Measurements from ENCODE around the gene PPP1R12B. TPM values are rescaled to one million over a fixed set of nuclear protein-coding genes. Genes with fewer than 3 reads are reported as not detected.
"Not testable (repeated sequence)": the region's sequence is repeated elsewhere in the genome, so short reads cannot be mapped to it uniquely, and the experiment has no call there.

The PPP1R12B gene
- total RNA-seq, 2 donors from 2014 or later, result 21.6 to 26.0 TPM

DNA sequence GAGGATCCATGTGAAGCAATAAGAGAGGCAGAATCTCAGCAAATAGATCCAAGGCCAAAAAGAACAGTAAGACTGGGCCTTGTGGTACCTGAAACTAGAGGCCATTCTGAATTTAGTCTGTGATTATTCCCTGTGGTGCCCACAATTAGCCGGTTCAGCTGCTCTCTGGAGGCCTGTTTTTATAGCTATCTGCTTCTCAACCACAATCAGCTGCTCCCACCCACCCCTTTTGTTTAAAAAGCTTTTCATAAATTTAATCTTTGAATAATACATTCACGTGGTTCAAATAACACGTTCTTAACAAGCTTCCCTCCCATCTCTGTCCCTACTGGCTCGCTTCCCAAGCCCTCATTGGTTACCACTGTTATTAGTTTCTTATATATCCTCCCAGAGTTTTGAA is 24.8 kb upstream of the PPP1R12B start:
- Mint-ChIP-seq H3K4me3 (no peak overlapping the region), H3K36me3 (ENCODE audit: low read depth) (no peaks in the 10 kb centered on the region), H3K4me1 (no peaks in the 10 kb centered on the region), H3K27ac (no peak overlapping the region), H3K27me3 (no peaks in the 10 kb centered on the region), H3K9me3 (no peaks in the 10 kb centered on the region)
- no peak for ATAC-seq (replicated peaks)

DNA sequence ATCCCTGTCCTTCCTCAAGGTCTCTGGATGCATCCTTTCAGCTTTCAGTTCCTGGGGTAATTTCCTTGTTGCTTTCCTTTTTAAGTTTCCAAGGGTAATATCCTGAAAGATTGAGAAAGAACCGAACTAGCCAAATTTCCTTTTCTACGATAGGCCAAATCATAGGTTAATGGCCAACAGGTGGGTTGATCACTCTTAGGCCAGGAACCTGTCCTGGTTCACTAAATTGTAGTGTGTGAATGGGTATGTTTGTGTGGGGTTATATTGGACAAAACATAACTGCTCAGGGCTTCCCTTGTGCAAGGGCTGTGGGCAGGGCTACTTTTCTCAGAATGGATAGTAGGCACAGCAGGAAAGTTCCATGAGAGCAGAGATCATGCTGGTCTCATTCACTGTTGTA is 23.9 kb upstream of the PPP1R12B start:
- H3K4me3 Mint-ChIP-seq, result no peak overlapping the region
- no peaks in the 10 kb centered on the region for H3K9me3 Mint-ChIP-seq
- H3K27ac Mint-ChIP-seq, result no peak overlapping the region
- no peaks in the 10 kb centered on the region for H3K27me3 Mint-ChIP-seq
- peaks cover 4% of the 10 kb centered on the region for H3K36me3 Mint-ChIP-seq (ENCODE audit: low read depth)
- ATAC-seq (replicated peaks), result no peak
- no peaks in the 10 kb centered on the region for H3K4me1 Mint-ChIP-seq

DNA sequence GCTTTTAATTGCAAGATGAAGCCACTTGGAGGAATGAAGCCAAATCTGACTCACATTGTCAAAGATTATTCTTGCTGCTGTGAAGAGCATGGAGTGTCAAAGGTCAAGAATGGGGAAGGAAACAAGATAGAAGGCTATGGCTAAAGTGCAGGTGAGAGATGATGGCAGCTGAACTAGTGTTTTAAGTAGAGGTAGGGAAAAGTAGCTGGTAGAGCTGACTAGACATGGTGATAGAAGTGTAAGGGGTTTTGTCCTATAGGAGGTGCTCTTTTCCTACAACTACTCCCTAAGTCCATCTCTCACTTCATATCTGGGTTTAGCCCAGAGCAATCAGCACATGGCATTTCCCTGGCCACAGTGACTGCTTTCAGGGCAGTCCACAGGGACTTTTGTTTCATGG is 18.6 kb upstream of the PPP1R12B start:
- H3K36me3 Mint-ChIP-seq (ENCODE audit: low read depth), result peaks cover 53% of the 10 kb centered on the region
- no peak overlapping the region for H3K4me3 Mint-ChIP-seq
- no peaks in the 10 kb centered on the region for H3K4me1 Mint-ChIP-seq
- H3K27ac Mint-ChIP-seq, result no peak overlapping the region
- H3K9me3 Mint-ChIP-seq, result no peaks in the 10 kb centered on the region
- no peaks in the 10 kb centered on the region for H3K27me3 Mint-ChIP-seq
- ATAC-seq (replicated peaks), result no peak

DNA sequence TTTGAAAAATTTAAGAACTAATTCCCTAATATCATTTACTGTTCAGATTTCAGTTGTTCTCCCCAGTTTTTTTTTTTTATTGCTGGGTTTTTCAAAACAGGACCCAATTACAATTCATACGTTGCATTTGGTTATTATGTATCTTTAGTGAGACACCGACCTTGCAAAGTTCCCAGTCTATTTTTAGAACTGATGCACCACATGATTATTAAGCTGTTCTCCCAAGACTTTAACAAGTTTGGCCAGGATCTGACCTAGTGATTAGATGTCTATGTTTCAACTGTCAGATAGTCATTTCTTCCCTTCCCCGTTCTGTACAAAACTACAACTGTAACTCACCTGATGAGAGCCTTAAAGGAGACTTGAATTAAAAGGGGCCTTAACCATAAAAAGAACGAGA is 14.6 kb upstream of the PPP1R12B start:
- no peak overlapping the region for H3K4me3 Mint-ChIP-seq
- no peak overlapping the region for H3K27ac Mint-ChIP-seq
- H3K9me3 Mint-ChIP-seq, result no peaks in the 10 kb centered on the region
- H3K4me1 Mint-ChIP-seq, result no peaks in the 10 kb centered on the region
- H3K27me3 Mint-ChIP-seq, result no peaks in the 10 kb centered on the region
- H3K36me3 Mint-ChIP-seq (ENCODE audit: low read depth), result peaks cover 78% of the 10 kb centered on the region
- ATAC-seq (replicated peaks), result no peak

DNA sequence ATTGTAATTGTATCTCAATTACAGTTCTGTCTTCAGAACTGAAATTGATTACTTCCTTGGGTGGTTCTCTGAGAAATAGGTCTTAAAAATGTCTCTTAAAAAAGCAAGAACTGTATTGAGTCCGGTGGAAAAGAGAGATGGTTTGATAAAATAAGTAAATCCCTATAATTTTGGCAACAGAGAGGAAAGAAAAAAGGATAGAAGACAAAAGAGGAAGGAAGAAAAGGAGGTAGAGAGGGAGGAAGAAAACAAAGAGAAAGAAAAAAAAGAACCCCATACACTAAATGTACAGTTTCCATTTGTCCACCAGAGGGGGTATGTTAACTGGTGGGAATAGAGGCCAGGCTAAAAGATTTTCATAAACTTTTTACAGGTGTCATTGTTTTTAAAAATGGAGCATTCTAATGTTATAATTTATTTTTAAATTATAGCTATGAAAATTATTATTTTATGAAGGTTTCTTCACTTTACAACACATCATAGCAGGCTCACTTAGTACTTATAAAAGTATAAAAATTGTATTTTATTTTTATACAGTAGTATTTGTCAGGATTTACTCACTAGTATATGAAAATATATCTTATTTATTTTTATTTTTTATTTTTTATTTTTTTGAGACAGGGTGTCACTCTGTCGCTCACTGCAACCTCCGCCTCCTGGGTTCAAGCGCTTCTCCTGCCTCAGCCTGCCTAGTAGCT is 4.7 kb upstream of the PPP1R12B start:
- Mint-ChIP-seq H3K27me3 (no peaks in the 10 kb centered on the region), H3K4me3 (peak overlapping the region; percentile 33), H3K9me3 (no peaks in the 10 kb centered on the region), H3K36me3 (ENCODE audit: low read depth) (peaks cover 12% of the 10 kb centered on the region), H3K27ac (peak overlapping the region; percentile 8), H3K4me1 (peaks cover 12% of the 10 kb centered on the region)
- no peak for ATAC-seq (replicated peaks)

DNA sequence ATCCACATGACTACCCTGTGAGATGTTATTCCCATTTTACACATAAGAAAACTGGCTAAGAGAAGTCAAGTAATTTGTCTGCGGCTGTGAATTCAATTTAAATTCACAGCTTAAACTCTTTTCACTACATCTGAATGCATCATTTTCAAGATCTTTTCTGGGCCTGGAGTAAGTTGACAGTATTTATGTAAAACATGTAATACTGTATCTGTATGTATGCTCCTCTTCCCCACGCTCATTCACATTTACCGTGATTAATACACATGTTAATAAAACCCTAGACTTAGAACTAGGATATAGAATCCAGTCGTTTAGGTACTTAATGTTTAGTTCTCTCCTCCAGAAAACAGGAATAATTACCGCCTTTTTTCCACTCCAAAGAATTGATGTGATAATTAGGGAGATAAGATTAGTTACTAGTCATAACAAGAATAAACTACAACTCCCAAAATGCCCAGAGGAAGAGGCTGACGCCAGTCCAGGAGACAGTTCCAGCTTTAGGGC is 442 bp upstream of the PPP1R12B start:
- H3K27ac Mint-ChIP-seq, result peak overlapping the region; percentile 96
- H3K9me3 Mint-ChIP-seq, result no peaks in the 10 kb centered on the region
- ATAC-seq (replicated peaks), result no peak
- peaks cover 16% of the 10 kb centered on the region for H3K4me1 Mint-ChIP-seq
- H3K36me3 Mint-ChIP-seq (ENCODE audit: low read depth), result no peaks in the 10 kb centered on the region
- H3K27me3 Mint-ChIP-seq, result no peaks in the 10 kb centered on the region
- H3K4me3 Mint-ChIP-seq, result peak overlapping the region; percentile 86

DNA sequence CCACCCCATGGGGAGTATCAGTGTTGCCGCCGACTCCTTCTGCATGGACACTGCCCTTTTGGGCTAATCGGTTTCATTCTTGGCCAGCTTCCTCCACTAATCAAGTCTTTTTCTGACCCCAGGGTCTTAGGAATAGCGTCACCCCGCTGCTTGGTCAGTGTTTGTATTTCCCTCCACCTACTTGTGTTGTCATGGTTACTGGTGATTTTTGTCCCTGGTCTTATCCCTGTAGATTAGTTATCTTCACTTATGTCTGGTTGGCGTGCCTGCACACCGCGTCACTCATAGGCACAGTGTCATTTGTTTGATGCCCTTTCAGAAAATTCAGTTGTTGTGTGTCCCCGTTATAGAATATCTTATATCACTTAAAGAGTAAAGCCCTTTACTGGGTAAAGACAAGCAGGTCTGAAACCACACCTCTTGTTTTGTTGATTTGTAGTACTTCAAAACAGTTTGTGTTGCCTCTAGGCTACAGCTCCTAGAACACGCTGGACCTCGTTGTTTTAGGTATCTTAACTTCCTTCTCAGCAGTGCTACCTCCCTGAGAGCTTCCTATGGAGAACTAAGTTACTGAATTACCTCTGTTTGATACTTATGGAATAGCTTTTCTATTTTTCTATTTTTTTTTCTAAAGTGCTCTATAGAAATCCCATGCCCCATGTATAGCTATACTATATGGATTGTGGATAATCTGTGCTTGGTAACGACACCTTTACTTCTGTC is 868 bp downstream of the PPP1R12B start:
- no peaks in the 10 kb centered on the region for H3K36me3 Mint-ChIP-seq (ENCODE audit: low read depth)
- peak; percentile 17 for ATAC-seq (replicated peaks)
- H3K27me3 Mint-ChIP-seq, result no peaks in the 10 kb centered on the region
- H3K4me3 Mint-ChIP-seq, result peak overlapping the region; percentile 86
- H3K27ac Mint-ChIP-seq, result peak overlapping the region; percentile 96
- H3K9me3 Mint-ChIP-seq, result no peaks in the 10 kb centered on the region
- H3K4me1 Mint-ChIP-seq, result peaks cover 16% of the 10 kb centered on the region

DNA sequence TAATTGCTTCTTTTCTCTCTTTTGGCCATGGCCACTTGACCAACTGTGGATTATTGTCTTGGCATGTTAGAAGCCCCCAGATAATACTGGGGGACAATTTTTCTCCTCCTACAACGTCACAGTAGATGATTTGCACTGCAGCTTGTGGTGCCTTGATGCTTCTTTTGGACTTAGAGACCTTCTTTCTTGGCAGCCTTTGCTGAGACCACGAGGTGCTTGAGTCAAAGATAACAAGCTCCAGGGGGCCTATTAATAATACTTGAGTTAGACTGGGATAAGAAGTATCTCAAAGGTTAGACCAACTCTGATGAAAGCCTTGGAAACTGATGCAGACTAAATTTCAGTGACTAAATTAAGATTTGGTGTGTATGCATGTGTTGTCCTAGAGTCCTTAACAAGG is 3.2 kb downstream of the PPP1R12B start:
- Mint-ChIP-seq H3K4me3 (no peak overlapping the region), H3K4me1 (peaks cover 16% of the 10 kb centered on the region), H3K27me3 (no peaks in the 10 kb centered on the region)

DNA sequence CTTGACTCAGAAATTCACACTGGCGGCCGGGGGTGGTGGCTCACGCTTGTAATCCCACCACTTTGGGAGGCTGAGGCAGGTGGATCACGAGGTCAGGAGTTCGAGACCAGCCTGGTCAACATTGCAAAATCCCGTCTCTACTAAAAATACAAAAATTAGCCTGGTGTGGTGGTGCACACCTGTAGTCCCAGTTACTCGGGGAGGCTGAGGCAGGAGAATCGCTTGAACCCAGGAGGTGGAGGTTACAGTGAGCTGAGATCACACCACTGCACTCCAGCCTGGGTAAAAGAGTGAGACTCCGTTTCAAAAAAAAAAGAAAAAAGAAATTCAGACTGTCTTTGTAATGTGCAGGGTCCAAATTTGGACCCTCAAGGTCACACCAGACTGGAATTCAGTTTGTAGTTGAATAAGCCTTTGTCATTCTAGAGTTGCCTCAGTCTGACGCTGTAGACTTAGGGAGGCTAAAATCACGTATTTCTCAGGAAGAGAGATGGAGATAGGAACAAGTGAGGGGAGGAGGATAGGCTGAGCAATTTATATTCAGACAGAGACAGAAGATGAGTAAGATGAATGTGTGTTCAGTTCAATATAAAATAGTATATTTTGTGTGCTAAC is 4.2 kb downstream of the PPP1R12B start:
- not testable (repeated sequence) for H3K36me3 Mint-ChIP-seq (ENCODE audit: low read depth); ATAC-seq (replicated peaks); H3K4me3 Mint-ChIP-seq; H3K9me3 Mint-ChIP-seq; H3K27ac Mint-ChIP-seq; H3K27me3 Mint-ChIP-seq
- peaks cover 15% of the 10 kb centered on the region for H3K4me1 Mint-ChIP-seq

More for the DNA sequence above, 3.2 kb downstream of the PPP1R12B start:
- ATAC-seq (replicated peaks), result no peak
- Mint-ChIP-seq H3K36me3 (ENCODE audit: low read depth) (no peaks in the 10 kb centered on the region), H3K9me3 (no peaks in the 10 kb centered on the region), H3K27ac (no peak overlapping the region)

DNA sequence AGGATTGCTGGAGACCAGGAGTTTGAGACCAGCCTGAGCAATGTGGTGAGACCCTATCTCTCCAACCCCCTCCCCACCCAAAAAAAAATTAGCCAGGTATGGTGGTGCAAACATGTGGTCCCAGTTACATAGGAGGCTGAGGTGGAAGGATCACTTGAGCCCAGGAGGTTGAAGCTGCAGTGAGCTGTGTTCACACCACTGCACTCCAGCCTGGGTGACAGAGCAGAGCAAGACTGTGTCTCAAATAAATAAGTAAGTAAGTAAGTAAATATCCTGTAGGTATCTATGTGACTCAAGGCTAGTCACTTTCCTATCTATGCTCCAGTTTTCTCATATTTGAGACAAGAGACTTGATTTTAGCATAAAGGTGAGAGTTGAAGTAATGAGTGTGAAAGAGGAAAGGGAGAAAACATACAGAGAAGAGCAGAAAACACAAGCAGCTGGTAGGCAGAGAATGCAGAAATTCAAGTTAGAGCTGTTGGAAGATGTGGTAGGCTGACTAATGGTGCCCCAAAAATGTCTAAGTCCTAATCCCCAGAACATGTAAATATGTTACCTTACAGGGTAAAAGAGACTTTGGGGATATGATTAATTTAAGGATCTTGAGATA is 7.5 kb downstream of the PPP1R12B start:
- Mint-ChIP-seq H3K4me1 (no peaks in the 10 kb centered on the region), H3K27me3 (no peaks in the 10 kb centered on the region), H3K4me3 (no peak overlapping the region), H3K9me3 (no peaks in the 10 kb centered on the region), H3K36me3 (ENCODE audit: low read depth) (no peaks in the 10 kb centered on the region), H3K27ac (no peak overlapping the region)
- ATAC-seq (replicated peaks), result peak; percentile 42

DNA sequence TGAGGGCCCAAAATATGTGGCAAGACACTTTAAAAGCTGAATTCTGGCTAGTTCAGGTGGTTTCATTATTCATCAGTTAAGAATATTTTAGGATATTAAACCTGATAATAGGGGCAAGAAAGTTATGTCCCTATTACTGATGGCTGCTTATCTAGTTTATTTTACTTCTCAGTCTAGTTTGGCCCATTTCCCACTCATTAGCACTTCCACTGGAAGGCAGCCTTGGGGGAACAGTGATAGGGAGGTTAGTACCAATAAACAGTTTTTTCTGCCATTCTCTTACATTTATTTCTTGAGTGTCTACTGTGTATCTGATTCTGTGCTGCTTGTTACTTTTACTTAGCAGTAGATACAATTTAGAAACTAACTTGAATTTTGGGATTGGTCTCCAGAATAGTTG is 9.0 kb downstream of the PPP1R12B start:
- Mint-ChIP-seq H3K27ac (no peak overlapping the region), H3K4me1 (peaks cover 3% of the 10 kb centered on the region), H3K36me3 (ENCODE audit: low read depth) (no peaks in the 10 kb centered on the region), H3K4me3 (no peak overlapping the region), H3K27me3 (no peaks in the 10 kb centered on the region), H3K9me3 (no peaks in the 10 kb centered on the region)
- ATAC-seq (replicated peaks), result no peak

DNA sequence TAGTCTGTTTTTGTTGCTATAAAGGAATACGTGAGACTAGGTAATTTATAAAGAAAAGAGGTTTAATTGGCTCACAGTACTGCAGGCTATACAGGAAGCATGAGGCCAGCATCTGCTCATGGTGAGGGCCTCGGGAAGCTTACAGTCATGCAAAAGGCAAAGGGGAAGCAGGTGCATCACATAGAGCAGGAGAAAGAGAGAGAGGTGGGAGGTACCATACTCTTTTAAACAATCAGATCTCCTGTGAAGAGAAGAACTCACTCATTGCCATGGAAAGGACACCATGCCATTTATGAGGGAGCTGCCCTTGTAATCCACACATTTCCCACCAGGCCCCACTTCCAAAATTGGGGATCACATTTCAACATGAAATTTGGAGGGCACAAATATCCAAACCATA is 12.7 kb downstream of the PPP1R12B start:
- no peak for ATAC-seq (replicated peaks)
- Mint-ChIP-seq H3K4me3 (no peak overlapping the region), H3K9me3 (no peaks in the 10 kb centered on the region), H3K4me1 (peaks cover 3% of the 10 kb centered on the region), H3K36me3 (ENCODE audit: low read depth) (no peaks in the 10 kb centered on the region), H3K27me3 (no peaks in the 10 kb centered on the region), H3K27ac (no peak overlapping the region)

DNA sequence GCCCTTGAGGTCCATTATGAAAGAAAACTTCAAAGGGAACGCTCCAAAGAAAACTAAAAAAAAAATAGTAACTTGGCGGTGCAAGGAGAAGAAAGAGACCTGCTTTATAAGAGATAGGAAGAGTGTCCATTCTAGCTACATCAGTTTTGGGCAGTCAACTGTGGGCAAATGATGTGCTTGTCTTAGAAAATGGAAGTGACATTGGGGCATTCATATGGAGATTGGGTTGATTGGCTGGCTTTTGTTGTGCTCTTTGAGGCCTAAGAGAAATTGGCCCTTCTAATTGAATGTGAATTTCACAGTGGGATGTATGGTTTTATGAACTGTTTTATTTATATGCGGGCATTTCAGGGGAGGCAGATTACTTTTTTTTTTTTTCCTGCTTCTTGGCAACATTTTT is 13.2 kb downstream of the PPP1R12B start:
- no peak overlapping the region for H3K27ac Mint-ChIP-seq
- no peaks in the 10 kb centered on the region for H3K27me3 Mint-ChIP-seq
- H3K36me3 Mint-ChIP-seq (ENCODE audit: low read depth), result no peaks in the 10 kb centered on the region

DNA sequence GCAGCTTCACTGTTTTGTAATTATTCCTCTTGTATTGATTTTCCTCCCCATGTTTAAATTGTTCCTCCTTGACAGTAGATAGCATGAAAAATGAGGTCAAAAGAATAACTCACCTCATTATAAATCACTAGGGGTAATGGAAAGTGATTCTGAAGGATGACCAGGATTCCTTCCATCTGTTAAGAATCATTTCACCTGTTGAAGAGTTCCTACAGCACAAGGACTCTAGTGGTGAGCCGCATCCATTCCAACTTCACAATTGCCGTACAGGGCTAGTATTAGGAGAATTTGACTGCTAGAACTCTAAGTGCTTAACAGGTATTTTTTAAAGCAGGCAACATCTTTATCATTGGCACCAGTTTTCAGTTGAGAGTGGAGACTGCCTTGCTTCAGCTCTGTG is 13.7 kb downstream of the PPP1R12B start:
- Mint-ChIP-seq H3K9me3 (no peaks in the 10 kb centered on the region), H3K4me3 (no peak overlapping the region), H3K4me1 (peaks cover 3% of the 10 kb centered on the region), H3K36me3 (ENCODE audit: low read depth) (no peaks in the 10 kb centered on the region), H3K27ac (no peak overlapping the region), H3K27me3 (no peaks in the 10 kb centered on the region)
- ATAC-seq (replicated peaks), result no peak

More for the DNA sequence above, 13.2 kb downstream of the PPP1R12B start:
- no peak for ATAC-seq (replicated peaks)
- H3K4me3 Mint-ChIP-seq, result no peak overlapping the region
- peaks cover 3% of the 10 kb centered on the region for H3K4me1 Mint-ChIP-seq
- H3K9me3 Mint-ChIP-seq, result no peaks in the 10 kb centered on the region
